Gastroesophageal sphincter (tissue), 4 donors: ENCODE results near the gene RNASE4. TPM values are rescaled to one million over a fixed set of nuclear protein-coding genes. Genes with fewer than 3 reads are reported as not detected.
A peak's percentile ranks its signal among the peaks of the same experiment; 100 is the strongest.

Experiments used
- ATAC-seq: fragments of 150-250 bp; one replicate; pipeline ENCODE4 v1.9.1; 2016; ENCODE audit warnings: mild to moderate bottlenecking, moderate library complexity
- H3K27ac ChIP-seq, 4 donors: fragments of 200-600 bp; sonication (generic) in 3 of 4; 1 replicate in 3 of 4; 2 replicates in 1 of 4; pipeline ENCODE4 v1.5.1; 2016 to 2019
- H3K27me3 ChIP-seq: fragments of 200-600 bp; sonication (generic); one replicate; pipeline ENCODE4 v1.5.1; 2019
- H3K36me3 ChIP-seq, 2 donors: fragments of 200-600 bp; sonication (generic); one replicate each; pipeline ENCODE4 v1.5.1; 2019; ENCODE audit warnings: control low read depth in 1 of 2
- H3K4me1 ChIP-seq, 3 donors: fragments of 200-600 bp; sonication (generic); 1 replicate in 2 of 3; 2 replicates in 1 of 3; pipeline ENCODE4 v1.5.1; 2016 to 2019; ENCODE audit warnings: control low read depth in 2 of 3
- H3K4me3 ChIP-seq, 2 donors: fragments of 200-600 bp; sonication (generic); one replicate each; pipeline ENCODE4 v1.5.1; 2019; ENCODE audit warnings: mild to moderate bottlenecking in 1 of 2, moderate library complexity in 1 of 2
- H3K9me3 ChIP-seq, 3 donors: fragments of 200-600 bp; sonication (generic); one replicate each; pipeline ENCODE4 v1.5.1; 2017 to 2019; ENCODE audit warnings: control low read depth in 2 of 3
- EP300 ChIP-seq: sonication (generic); formaldehyde crosslinking; IDR thresholded peaks from one replicate; pipeline ENCODE4 v1.6.1; 2017; ENCODE audit warnings: antibody characterized with exemption, mild to moderate bottlenecking
- POLR2A ChIP-seq, 2 donors: fragments of 450-650 bp; IDR thresholded peaks; one replicate each; pipeline ENCODE4 v1.6.1; 2017; ENCODE audit warnings: antibody characterized with exemption in 2 of 2, mild to moderate bottlenecking in 2 of 2, moderate library complexity in 1 of 2
- POLR2AphosphoS5 ChIP-seq: sonication (generic); formaldehyde crosslinking; IDR thresholded peaks from one replicate; pipeline ENCODE4 v1.6.1; 2017; ENCODE audit warnings: antibody characterized with exemption
- WGBS, 2 donors: methylation state at CpG; one replicate each; pipeline ENCODE4 v1.1.5; 2018; ENCODE audit warnings: low coverage in 1 of 2; 5-methylcytosine and 5-hydroxymethylcytosine counted together
- total RNA-seq, 4 donors: library from RNA; depleted of rRNA; stranded (reverse); fragments of >200 nt; gene quantifications; one replicate each; pipeline ENCODE4 v1.1.0, GENCODE V29; 2016
- TF ChIP-seq, protein P1 (sequence below), 4 experiments: fragments of 200-600 bp in 2 of 4; fragments of 450-650 bp in 2 of 4; sonication (generic) in 1 of 4; IDR thresholded peaks; one replicate each; pipeline ENCODE4 v1.5.1; 2017 to 2019; ENCODE audit warnings: antibody characterized with exemption in 4 of 4, mild to moderate bottlenecking in 2 of 4, moderate library complexity in 2 of 4

The RNASE4 gene
- total RNA-seq, 4 donors from 2014 or later, result 65.2 to 139 (median 106) TPM

DNA sequence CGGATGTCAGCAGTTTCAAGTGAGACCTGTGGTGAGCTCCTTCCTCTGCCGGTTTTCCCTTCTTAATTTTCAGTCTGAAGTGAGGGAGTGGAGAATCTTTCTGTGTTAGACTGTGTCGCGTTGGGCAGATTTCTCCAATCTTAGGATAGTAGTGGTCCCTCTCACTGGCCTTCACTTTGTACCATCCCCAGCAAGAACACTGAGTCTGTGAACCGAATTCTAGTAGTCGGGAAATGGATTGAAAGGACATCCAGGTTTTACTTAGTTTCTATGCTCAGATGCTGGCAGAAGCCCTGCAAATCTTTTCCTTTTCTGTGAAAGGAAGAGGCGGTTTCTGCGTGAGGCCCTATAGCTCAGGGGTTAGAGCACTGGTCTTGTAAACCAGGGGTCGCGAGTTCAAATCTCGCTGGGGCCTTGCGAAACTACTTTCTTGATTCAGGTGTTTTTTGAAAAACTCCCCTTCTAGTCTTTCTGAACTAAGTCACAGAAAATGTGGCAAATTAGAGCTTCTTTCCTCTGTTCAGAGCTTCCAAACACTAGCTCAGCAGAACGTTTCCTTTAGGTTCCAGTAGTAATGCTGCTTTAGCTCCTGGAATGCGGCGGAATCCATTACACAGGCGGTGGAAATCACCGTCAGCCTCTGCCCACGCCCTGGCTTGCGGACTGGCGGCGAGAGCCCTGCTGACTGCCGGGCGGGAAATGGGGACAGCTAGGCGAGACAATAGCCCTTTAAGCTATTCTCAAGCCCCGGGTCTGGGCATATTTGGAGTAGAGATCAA lies 2.8 kb upstream of the RNASE4 start:
- no peaks in the 10 kb centered on the region for H3K27me3 ChIP-seq
- peak overlapping the region; percentile 64 to 76 for H3K4me3 ChIP-seq
- H3K4me1 ChIP-seq, result peaks cover 7 to 35% (median 8%) of the 10 kb centered on the region in 3 donors
- peak; percentile 35 for ATAC-seq
- H3K27ac ChIP-seq, result peak overlapping the region; percentile 95 to 100 (median 100)
- H3K36me3 ChIP-seq, result no peaks in the 10 kb centered on the region
- H3K9me3 ChIP-seq, result no peaks in the 10 kb centered on the region
- WGBS, 2 donors, result 0% methylated on average over 12 to 17 of the region's 25 CpGs
- TF ChIP-seq POLR2A (IDR thresholded peaks at IDR 0.05), result no peak
- TF ChIP-seq EP300, result no peak
- TF ChIP-seq, protein P1, sequence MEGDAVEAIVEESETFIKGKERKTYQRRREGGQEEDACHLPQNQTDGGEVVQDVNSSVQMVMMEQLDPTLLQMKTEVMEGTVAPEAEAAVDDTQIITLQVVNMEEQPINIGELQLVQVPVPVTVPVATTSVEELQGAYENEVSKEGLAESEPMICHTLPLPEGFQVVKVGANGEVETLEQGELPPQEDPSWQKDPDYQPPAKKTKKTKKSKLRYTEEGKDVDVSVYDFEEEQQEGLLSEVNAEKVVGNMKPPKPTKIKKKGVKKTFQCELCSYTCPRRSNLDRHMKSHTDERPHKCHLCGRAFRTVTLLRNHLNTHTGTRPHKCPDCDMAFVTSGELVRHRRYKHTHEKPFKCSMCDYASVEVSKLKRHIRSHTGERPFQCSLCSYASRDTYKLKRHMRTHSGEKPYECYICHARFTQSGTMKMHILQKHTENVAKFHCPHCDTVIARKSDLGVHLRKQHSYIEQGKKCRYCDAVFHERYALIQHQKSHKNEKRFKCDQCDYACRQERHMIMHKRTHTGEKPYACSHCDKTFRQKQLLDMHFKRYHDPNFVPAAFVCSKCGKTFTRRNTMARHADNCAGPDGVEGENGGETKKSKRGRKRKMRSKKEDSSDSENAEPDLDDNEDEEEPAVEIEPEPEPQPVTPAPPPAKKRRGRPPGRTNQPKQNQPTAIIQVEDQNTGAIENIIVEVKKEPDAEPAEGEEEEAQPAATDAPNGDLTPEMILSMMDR (IDR thresholded peaks at IDR 0.05), result no peak
- no peak for TF ChIP-seq POLR2AphosphoS5

GRCh38 chr14:20682127-20682434 lies 2.3 kb upstream of the RNASE4 start:
- Histone ChIP-seq H3K9me3 (no peaks in the 10 kb centered on the region), H3K27me3 (no peaks in the 10 kb centered on the region), H3K36me3 (no peaks in the 10 kb centered on the region), H3K4me1 (peaks cover 7 to 41% (median 12%) of the 10 kb centered on the region in 3 donors), H3K27ac (peak overlapping the region; percentile 95 to 100 (median 100)), H3K4me3 (peak overlapping the region; percentile 64 to 76)
- 1% methylated on average over 9 of the region's 11 CpGs; no CpG with 5 or more reads in 1 of the 2 donors for WGBS, 2 donors
- TF ChIP-seq, protein P1 (IDR thresholded peaks at IDR 0.05), result peak in 1 of 4 experiments; percentile 7
- TF ChIP-seq POLR2AphosphoS5, result no peak
- no peak for ATAC-seq

- no peaks in the 10 kb centered on the region for H3K9me3 ChIP-seq
- peak overlapping the region; percentile 95 to 100 (median 100) for H3K27ac ChIP-seq
- H3K4me1 ChIP-seq, result peaks cover 7 to 46% (median 16%) of the 10 kb centered on the region in 3 donors
- 1% methylated on average over 11 of the region's 40 CpGs; no CpG with 5 or more reads in 1 of the 2 donors for WGBS, 2 donors
- TF ChIP-seq, protein P1 (IDR thresholded peaks at IDR 0.05), result peak in 2 of 4 experiments; percentile 18 to 27
- TF ChIP-seq POLR2A (IDR thresholded peaks at IDR 0.05) (peak; percentile 91 to 95), POLR2AphosphoS5 (peak; percentile 98), EP300 (no peak)
- ATAC-seq, result peak; percentile 87
- H3K4me3 ChIP-seq, result peak overlapping the region; percentile 64 to 76
- no peaks in the 10 kb centered on the region for H3K27me3 ChIP-seq
- no peaks in the 10 kb centered on the region for H3K36me3 ChIP-seq
These were observed 1.8 kb upstream of the RNASE4 start for GRCh38 chr14:20682435-20683124.

GRCh38 chr14:20683125-20683890 lies 1.1 kb upstream of the RNASE4 start:
- WGBS, 2 donors, result 0% methylated on average over 12 to 24 of the region's 38 CpGs
- peak; percentile 45 for ATAC-seq
- H3K9me3 ChIP-seq, result no peaks in the 10 kb centered on the region
- no peaks in the 10 kb centered on the region for H3K27me3 ChIP-seq
- H3K4me3 ChIP-seq, result peak overlapping the region; percentile 64 to 76
- H3K27ac ChIP-seq, result peak overlapping the region; percentile 95 to 100 (median 100)
- peaks cover 7 to 53% (median 16%) of the 10 kb centered on the region in 3 donors for H3K4me1 ChIP-seq
- no peaks in the 10 kb centered on the region for H3K36me3 ChIP-seq
- TF ChIP-seq POLR2A (IDR thresholded peaks at IDR 0.05), result no peak
- TF ChIP-seq, protein P1 (IDR thresholded peaks at IDR 0.05), result no peak
- TF ChIP-seq EP300, result no peak
- no peak for TF ChIP-seq POLR2AphosphoS5
